ENCODE results near the gene HTR2A. TPM values are rescaled to one million over a fixed set of nuclear protein-coding genes. Genes with fewer than 3 reads are reported as not detected.

The HTR2A gene
- total RNA-seq = not detected

DNA sequence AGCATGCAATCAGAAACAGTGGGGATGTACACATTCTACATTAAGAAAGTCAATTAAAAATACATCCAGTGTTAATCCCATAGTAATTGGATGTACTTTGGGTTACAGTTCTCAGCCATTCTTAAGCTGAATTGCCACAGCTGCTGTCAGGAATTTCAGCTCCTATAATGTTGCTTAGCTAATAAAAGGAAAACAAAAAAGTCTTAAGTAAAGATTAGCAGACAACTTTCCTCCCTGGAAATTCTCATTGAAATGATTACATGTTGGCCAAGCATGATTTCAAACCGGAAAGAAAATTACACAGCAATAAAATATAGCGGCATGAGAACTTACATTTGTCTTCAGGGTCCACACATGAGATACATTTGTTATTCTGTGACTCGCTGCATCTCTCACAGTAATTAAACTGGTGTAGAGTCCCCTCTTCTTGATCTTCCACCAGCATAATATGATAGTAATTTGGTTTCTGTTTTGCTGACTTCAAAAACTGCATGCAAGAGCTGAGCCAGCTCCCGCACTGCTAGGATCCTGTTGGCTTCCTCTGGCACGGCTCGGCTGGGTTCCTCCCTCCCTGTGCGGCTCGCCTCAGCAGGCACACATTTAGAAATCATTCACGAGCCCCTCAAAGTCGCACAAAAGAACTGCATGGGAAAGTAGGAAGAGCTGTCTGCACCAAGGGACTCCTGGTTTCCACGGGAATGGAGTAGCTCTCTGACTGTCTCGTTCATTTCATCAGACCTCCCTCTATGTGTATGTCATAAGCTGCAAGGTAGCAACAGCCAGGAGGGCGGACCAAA lies at the start of gene HTR2A:
Gene HTR2A (minus strand): TSS at position 713 of the 797 bp plus-strand sequence. CDS start 1,147 bp downstream, outside the sequence.

DNA sequence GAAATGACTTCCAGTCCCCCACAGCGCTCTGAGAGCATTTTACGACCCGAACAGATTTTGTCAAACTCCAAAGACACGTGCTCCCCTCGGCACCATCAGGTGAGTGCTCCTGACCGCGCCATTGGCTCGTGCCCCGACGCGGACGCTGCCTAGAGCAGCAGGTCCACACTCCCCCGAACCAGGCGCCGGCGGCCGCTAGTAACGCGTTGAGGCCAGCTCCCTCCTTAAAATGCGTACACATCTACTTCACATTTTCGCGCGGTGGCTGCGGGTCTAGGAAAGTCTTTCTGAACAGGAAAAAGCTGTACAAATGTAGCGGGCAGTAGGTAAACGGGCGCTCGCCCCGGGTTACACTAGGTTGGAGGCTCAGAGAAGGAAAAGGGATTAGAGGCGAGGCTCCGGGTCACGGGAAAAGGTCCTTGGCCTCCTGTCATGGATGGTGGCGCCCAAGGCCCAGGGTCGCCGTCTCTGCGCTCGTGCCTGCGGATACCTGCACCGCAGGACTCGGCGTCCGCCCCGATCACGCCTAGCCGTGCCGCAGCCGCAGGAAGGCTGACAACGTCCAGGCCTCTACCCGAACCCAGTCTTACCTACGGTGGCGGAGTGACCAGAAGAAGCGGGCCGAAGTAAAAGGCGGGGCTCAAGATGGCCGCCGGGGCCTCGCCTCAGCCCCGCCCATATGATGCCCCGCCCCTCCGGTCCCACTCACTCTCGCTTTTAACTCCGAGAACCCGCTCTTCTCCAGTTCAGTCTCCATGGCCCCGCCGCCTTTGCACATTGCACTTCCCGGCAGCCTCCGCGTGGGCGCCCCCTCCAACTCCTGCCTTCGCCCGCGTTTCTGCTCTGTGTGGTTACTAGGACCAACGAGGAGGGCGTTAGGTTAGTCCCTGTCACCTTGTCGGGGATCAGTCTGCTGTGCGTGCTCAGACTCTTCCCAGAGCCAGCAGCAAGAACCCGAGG lies 100.1 kb downstream of the HTR2A start, which contains the start of gene ESD:
Gene ESD (minus strand): TSS at position 647 of the 960 bp plus-strand sequence. CDS start 5,748 bp downstream, outside the sequence.

Other genes with a start within 250 kb of the HTR2A start
- gene ESD, start 99.9 kb downstream of the HTR2A start, total RNA-seq = 10 to 100 TPM; 97.8 to 98.0 TPM